ENCODE data around the gene AFF3.

DNA sequence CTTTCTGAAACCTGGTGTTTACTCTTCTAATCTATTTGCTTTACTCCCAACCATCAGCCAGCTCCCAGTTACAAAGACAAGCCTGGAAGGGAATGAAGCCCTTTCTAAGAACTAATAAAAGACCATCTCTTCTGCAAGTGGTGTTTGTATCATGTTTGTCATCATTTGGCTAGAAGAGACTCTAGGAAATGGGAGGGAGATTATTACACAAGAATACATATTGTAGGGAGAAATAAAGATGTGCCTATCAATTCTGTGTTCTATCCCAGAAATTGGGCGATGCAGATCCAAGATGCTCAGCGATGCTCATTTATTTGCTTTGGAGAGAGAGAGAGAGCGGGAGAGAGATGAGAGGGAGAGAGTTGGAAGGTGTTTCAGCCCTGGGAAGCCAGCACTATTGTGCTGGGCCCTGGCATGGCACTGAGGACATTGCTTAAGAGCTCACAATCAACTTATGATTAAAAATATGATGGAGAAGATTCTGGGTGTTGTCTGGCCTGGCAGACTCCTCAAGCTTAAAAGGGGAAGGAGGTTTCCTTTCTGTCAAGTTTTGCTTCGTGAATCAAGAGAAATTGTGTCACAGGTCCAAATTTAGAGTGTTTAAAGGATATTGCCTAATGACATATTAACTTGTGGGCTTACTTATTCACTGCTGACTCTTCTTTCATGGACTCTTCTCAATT lies 41.8 kb upstream of the AFF3 start:
- TF ChIP-seq, protein P1, sequence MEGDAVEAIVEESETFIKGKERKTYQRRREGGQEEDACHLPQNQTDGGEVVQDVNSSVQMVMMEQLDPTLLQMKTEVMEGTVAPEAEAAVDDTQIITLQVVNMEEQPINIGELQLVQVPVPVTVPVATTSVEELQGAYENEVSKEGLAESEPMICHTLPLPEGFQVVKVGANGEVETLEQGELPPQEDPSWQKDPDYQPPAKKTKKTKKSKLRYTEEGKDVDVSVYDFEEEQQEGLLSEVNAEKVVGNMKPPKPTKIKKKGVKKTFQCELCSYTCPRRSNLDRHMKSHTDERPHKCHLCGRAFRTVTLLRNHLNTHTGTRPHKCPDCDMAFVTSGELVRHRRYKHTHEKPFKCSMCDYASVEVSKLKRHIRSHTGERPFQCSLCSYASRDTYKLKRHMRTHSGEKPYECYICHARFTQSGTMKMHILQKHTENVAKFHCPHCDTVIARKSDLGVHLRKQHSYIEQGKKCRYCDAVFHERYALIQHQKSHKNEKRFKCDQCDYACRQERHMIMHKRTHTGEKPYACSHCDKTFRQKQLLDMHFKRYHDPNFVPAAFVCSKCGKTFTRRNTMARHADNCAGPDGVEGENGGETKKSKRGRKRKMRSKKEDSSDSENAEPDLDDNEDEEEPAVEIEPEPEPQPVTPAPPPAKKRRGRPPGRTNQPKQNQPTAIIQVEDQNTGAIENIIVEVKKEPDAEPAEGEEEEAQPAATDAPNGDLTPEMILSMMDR (IDR thresholded peaks at IDR 0.05), result no peak
- no peak for TF ChIP-seq POLR2A (IDR thresholded peaks at IDR 0.05)

Measured in lower leg skin (tissue), 3 donors.